ENCODE measurements around the gene RAET1G.

The RAET1G gene

DNA sequence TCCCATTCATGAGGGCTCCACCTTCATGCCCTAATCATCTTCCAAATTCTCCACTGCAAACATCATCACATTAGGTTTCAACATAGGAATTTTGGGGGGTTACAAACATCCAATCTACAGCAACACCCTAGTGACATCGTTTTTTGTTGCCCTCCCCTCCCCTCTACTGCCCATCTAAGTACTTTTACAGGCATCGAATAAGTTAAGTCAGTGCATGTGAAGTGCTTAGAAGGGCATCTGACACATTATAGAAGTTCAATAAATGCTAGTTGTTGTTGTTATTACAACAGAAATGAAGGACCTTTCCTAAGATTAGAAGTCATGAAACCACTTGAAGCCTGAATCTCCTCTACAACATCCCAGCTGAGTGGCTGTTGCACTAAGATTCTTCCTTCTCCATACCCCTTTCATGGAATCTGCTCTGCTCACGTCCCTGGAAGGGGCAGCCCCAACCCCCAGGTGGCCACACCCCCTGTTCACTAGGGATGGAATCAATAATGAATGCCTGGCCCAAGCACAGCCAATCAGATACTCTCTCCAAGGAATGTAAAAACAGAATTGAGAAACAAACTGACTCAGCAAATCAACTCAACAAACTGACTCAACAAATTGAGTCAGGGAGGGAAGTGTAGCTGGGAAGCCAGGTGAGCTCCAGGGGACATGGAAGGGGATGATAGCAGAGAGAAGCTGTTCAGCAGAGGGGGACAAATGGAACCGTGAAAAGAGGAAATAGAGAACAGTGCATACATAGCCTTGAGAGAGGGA is 54.9 kb downstream of the RAET1G start:
- no peak for DNase-seq (ENCODE audit: low spot score)

Measured in germinal center (tissue), 1 donor.